HCT116 (cell line): ENCODE measurements around the gene MGAT4A.

Experiments used
- EZH2 ChIP-seq: fragments of 200-600 bp; sonication (generic); IDR thresholded peaks from 2 replicates; pipeline ENCODE4 v1.6.1; 2017; ENCODE audit warnings: antibody characterized with exemption, mixed run types
- FOSL1 ChIP-seq: IDR thresholded peaks from 2 replicates; pipeline ENCODE4 v1.6.1; 2012; ENCODE audit warnings: low read depth
- POLR2A ChIP-seq: IDR thresholded peaks from 2 replicates; pipeline ENCODE4 v1.7.0; 2011; ENCODE audit warnings: borderline replicate concordance; ENCODE audit not compliant: insufficient read depth, insufficient read length; ENCODE audit errors: extremely low read depth
- RAD21 ChIP-seq: IDR thresholded peaks from 2 replicates; pipeline ENCODE4 v1.6.1; 2012; ENCODE audit warnings: low read depth, mild to moderate bottlenecking
- SP1 ChIP-seq: IDR thresholded peaks from 2 replicates; pipeline ENCODE4 v1.6.1; 2012; ENCODE audit warnings: low read depth
- TF ChIP-seq, protein P1 (sequence below), 3 experiments: fragments of 200-600 bp in 1 of 3; sonication (generic) in 1 of 3; IDR thresholded peaks in 2 of 3; conservative IDR thresholded peaks in 1 of 3; 2 replicates each; pipeline ENCODE4 v1.5.1; 2012 to 2017; ENCODE audit warnings: low read depth in 2 of 3, low read length in 2 of 3, antibody characterized with exemption in 1 of 3, borderline replicate concordance in 1 of 3, control low read depth in 1 of 3, mild to moderate bottlenecking in 1 of 3, mixed read lengths in 1 of 3, mixed run types in 1 of 3, moderate library complexity in 1 of 3; ENCODE audit not compliant: insufficient read depth in 1 of 3
- TF ChIP-seq, protein P2 (sequence below): IDR thresholded peaks from 2 replicates; pipeline ENCODE4 v1.6.1; 2011; ENCODE audit warnings: mild to moderate bottlenecking, low read length, moderate library complexity; ENCODE audit not compliant: insufficient replicate concordance; ENCODE audit errors: extremely low read depth

DNA sequence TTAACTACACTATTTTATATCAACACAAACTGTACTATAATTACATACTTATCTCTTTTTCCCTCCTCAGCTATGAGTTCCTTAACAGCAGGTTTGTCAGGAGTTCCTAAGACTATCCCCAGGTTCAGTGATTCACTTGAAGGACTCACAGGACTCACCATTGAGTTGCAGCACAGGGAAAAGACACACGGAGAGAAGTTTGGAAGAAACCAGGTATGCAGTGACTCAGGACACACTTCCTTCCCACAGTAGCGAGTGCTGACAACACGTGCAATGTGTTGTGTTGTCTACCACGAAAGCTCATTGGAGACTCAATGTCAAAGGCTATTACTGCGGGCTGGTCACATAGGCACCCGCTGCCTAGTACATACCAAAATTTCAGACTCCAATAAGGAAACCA is 32.0 kb downstream of the MGAT4A start:
- no peak for TF ChIP-seq RAD21
- TF ChIP-seq, protein P1, sequence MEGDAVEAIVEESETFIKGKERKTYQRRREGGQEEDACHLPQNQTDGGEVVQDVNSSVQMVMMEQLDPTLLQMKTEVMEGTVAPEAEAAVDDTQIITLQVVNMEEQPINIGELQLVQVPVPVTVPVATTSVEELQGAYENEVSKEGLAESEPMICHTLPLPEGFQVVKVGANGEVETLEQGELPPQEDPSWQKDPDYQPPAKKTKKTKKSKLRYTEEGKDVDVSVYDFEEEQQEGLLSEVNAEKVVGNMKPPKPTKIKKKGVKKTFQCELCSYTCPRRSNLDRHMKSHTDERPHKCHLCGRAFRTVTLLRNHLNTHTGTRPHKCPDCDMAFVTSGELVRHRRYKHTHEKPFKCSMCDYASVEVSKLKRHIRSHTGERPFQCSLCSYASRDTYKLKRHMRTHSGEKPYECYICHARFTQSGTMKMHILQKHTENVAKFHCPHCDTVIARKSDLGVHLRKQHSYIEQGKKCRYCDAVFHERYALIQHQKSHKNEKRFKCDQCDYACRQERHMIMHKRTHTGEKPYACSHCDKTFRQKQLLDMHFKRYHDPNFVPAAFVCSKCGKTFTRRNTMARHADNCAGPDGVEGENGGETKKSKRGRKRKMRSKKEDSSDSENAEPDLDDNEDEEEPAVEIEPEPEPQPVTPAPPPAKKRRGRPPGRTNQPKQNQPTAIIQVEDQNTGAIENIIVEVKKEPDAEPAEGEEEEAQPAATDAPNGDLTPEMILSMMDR (IDR thresholded peaks at IDR 0.05 in 2 of 3, conservative IDR thresholded peaks at IDR 0.05 in 1 of 3; ENCODE audit: borderline replicate concordance in 1 of 3, insufficient read depth in 1 of 3, low read depth in 2 of 3, low read length in 2 of 3) = no peak
- TF ChIP-seq SP1 = no peak
- no peak for TF ChIP-seq POLR2A
- no peak for TF ChIP-seq EZH2
- no peak for TF ChIP-seq FOSL1
- TF ChIP-seq, protein P2, sequence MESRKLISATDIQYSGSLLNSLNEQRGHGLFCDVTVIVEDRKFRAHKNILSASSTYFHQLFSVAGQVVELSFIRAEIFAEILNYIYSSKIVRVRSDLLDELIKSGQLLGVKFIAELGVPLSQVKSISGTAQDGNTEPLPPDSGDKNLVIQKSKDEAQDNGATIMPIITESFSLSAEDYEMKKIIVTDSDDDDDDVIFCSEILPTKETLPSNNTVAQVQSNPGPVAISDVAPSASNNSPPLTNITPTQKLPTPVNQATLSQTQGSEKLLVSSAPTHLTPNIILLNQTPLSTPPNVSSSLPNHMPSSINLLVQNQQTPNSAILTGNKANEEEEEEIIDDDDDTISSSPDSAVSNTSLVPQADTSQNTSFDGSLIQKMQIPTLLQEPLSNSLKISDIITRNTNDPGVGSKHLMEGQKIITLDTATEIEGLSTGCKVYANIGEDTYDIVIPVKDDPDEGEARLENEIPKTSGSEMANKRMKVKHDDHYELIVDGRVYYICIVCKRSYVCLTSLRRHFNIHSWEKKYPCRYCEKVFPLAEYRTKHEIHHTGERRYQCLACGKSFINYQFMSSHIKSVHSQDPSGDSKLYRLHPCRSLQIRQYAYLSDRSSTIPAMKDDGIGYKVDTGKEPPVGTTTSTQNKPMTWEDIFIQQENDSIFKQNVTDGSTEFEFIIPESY = no peak
